ENCODE results near the gene RUFY1.
"Not testable (repeated sequence)": the region's sequence is repeated elsewhere in the genome, so short reads cannot be mapped to it uniquely, and the experiment has no call there.

RUFY1 gene

GRCh38 chr5:179550511-179551342, at the start of gene RUFY1:
Gene RUFY1 (plus strand): TSS chr5:179550554. CDS start chr5:179550570, 16 bp downstream.
- H3K4me1 ChIP-seq = peaks cover 22% of the 10 kb centered on the region
- no peak for TF ChIP-seq Cebpa-rat (IDR thresholded peaks at IDR 0.05)
- no peaks in the 10 kb centered on the region for H3K9me3 ChIP-seq
- H3K27me3 ChIP-seq = no peaks in the 10 kb centered on the region
- H3K36me3 ChIP-seq = peaks cover 13% of the 10 kb centered on the region; the same call in 1 of the 2 replicates
- H3K4me2 ChIP-seq = peak within 1 kb of the TSS; percentile 85
- peak within 1 kb of the TSS; percentile 94 for H3K27ac ChIP-seq
- H3K4me3 ChIP-seq = peak within 1 kb of the TSS; percentile 93
- H3K9ac ChIP-seq = peak within 1 kb of the TSS; percentile 93
- peaks cover 36% of the 10 kb centered on the region; the same call in 1 of the 2 replicates for H4K20me1 ChIP-seq

GRCh38 chr5:179501997-179502396, 48.4 kb upstream of the RUFY1 start:
- H3K27me3 ChIP-seq, H3K9ac ChIP-seq, H3K36me3 ChIP-seq, H3K4me2 ChIP-seq, H4K20me1 ChIP-seq, H3K4me3 ChIP-seq, H3K27ac ChIP-seq, H3K4me1 ChIP-seq: not testable (repeated sequence)
- peaks cover 13% of the 10 kb centered on the region for H3K9me3 ChIP-seq

- H3K36me3 ChIP-seq, H4K20me1 ChIP-seq: not testable (repeated sequence)
Measured at GRCh38 chr5:179502420-179502819, 47.9 kb upstream of the RUFY1 start.

GRCh38 chr5:179504191-179504590, 46.2 kb upstream of the RUFY1 start:
- no peak overlapping the region for H3K4me2 ChIP-seq
- no peaks in the 10 kb centered on the region for H4K20me1 ChIP-seq
- no peak overlapping the region for H3K9ac ChIP-seq

More at GRCh38 chr5:179502420-179502819, 47.9 kb upstream of the RUFY1 start:
- not testable (repeated sequence) for H3K9ac ChIP-seq, H3K4me3 ChIP-seq, H3K4me2 ChIP-seq, H3K27ac ChIP-seq, H3K27me3 ChIP-seq, H3K4me1 ChIP-seq
- peaks cover 13% of the 10 kb centered on the region for H3K9me3 ChIP-seq

GRCh38 chr5:179504600-179505396, 45.6 kb upstream of the RUFY1 start:
- no peak overlapping the region for H3K9ac ChIP-seq
- H3K27me3 ChIP-seq = no peaks in the 10 kb centered on the region
- no peak for TF ChIP-seq Cebpa-rat (IDR thresholded peaks at IDR 0.05)
- H3K36me3 ChIP-seq = no peaks in the 10 kb centered on the region
- H3K9me3 ChIP-seq = peaks cover 9% of the 10 kb centered on the region
- no peak overlapping the region for H3K27ac ChIP-seq
- H3K4me2 ChIP-seq = no peak overlapping the region
- H3K4me1 ChIP-seq = peaks cover 12% of the 10 kb centered on the region
- H4K20me1 ChIP-seq = no peaks in the 10 kb centered on the region
- no peak overlapping the region for H3K4me3 ChIP-seq

More at GRCh38 chr5:179504191-179504590, 46.2 kb upstream of the RUFY1 start:
- H3K9me3 ChIP-seq = peaks cover 13% of the 10 kb centered on the region
- no peaks in the 10 kb centered on the region for H3K36me3 ChIP-seq
- H3K27me3 ChIP-seq = no peaks in the 10 kb centered on the region
- H3K4me3 ChIP-seq = no peak overlapping the region
- TF ChIP-seq Cebpa-rat (IDR thresholded peaks at IDR 0.05) = no peak
- H3K27ac ChIP-seq = no peak overlapping the region
- H3K4me1 ChIP-seq = peaks cover 6% of the 10 kb centered on the region

GRCh38 chr5:179505636-179506261, 44.6 kb upstream of the RUFY1 start:
- Histone ChIP-seq H3K4me1 (peaks cover 13% of the 10 kb centered on the region), H3K36me3 (no peaks in the 10 kb centered on the region), H3K27ac (no peak overlapping the region), H3K27me3 (no peaks in the 10 kb centered on the region), H3K4me2 (no peak overlapping the region), H3K9ac (no peak overlapping the region), H4K20me1 (no peaks in the 10 kb centered on the region), H3K4me3 (no peak overlapping the region), H3K9me3 (no peaks in the 10 kb centered on the region)
- TF ChIP-seq Cebpa-rat (IDR thresholded peaks at IDR 0.05) = no peak

- Histone ChIP-seq H3K27me3 (no peaks in the 10 kb centered on the region), H3K9me3 (no peaks in the 10 kb centered on the region; the same call in 1 of the 2 replicates), H3K27ac (0 out of 2 replicates have a peak overlapping the region, but pooled peaks have one; percentile 18), H3K4me1 (peaks cover 21% of the 10 kb centered on the region), H3K36me3 (no peaks in the 10 kb centered on the region), H3K9ac (no peak overlapping the region), H4K20me1 (no peaks in the 10 kb centered on the region), H3K4me2 (peak overlapping the region; percentile 35), H3K4me3 (no peak overlapping the region)
- no peak for TF ChIP-seq Cebpa-rat (IDR thresholded peaks at IDR 0.05)
Measured at GRCh38 chr5:179509239-179509638, 41.1 kb upstream of the RUFY1 start.

- H3K9me3 ChIP-seq = no peaks in the 10 kb centered on the region; the same call in 1 of the 2 replicates
- no peak for TF ChIP-seq Cebpa-rat (IDR thresholded peaks at IDR 0.05)
- H3K4me1 ChIP-seq = peaks cover 21% of the 10 kb centered on the region
- no peak overlapping the region for H3K4me3 ChIP-seq
- peak overlapping the region; percentile 35; the same call in 1 of the 2 replicates for H3K4me2 ChIP-seq
- H4K20me1 ChIP-seq = no peaks in the 10 kb centered on the region
- H3K36me3 ChIP-seq = no peaks in the 10 kb centered on the region
- no peak overlapping the region for H3K9ac ChIP-seq
- H3K27ac ChIP-seq = no peak overlapping the region
- H3K27me3 ChIP-seq = no peaks in the 10 kb centered on the region
Measured at GRCh38 chr5:179509845-179510244, 40.5 kb upstream of the RUFY1 start.

GRCh38 chr5:179512452-179513000, 37.8 kb upstream of the RUFY1 start:
- H3K27ac ChIP-seq = no peak overlapping the region
- no peaks in the 10 kb centered on the region for H4K20me1 ChIP-seq
- H3K9me3 ChIP-seq = no peaks in the 10 kb centered on the region; the same call in 1 of the 2 replicates
- 0 out of 2 replicates have a peak overlapping the region, but pooled peaks have one; percentile 19 for H3K4me2 ChIP-seq
- TF ChIP-seq Cebpa-rat (IDR thresholded peaks at IDR 0.05) = no peak
- no peaks in the 10 kb centered on the region for H3K27me3 ChIP-seq
- no peak overlapping the region for H3K9ac ChIP-seq
- H3K4me1 ChIP-seq = peaks cover 21% of the 10 kb centered on the region
- no peaks in the 10 kb centered on the region for H3K36me3 ChIP-seq
- H3K4me3 ChIP-seq = no peak overlapping the region

- not testable (repeated sequence) for H3K9ac ChIP-seq, H3K4me3 ChIP-seq, H3K36me3 ChIP-seq, H4K20me1 ChIP-seq, H3K9me3 ChIP-seq, H3K27ac ChIP-seq, H3K4me2 ChIP-seq, H3K27me3 ChIP-seq
- H3K4me1 ChIP-seq = peaks cover 15% of the 10 kb centered on the region
Measured at GRCh38 chr5:179515501-179515900, 34.9 kb upstream of the RUFY1 start.
